Inferior parietal cortex (tissue), 1 donor: Measurements from ENCODE around the gene CCM2.
A peak's percentile ranks its signal among the peaks of the same experiment; 100 is the strongest.
"Not testable (repeated sequence)": the region's sequence is repeated elsewhere in the genome, so short reads cannot be mapped to it uniquely, and the experiment has no call there.

Experiments used
- DNase-seq: peaks from one replicate; pipeline ENCODE4 v3.0.0-alpha.2; 2016; ENCODE audit errors: extremely low spot score

Gene CCM2

GRCh38 chr7:45100761-45101480 lies 100.9 kb downstream of the CCM2 start:
- no peak for DNase-seq

GRCh38 chr7:45101748-45102147 lies 101.7 kb downstream of the CCM2 start:
- DNase-seq = no peak

DNA sequence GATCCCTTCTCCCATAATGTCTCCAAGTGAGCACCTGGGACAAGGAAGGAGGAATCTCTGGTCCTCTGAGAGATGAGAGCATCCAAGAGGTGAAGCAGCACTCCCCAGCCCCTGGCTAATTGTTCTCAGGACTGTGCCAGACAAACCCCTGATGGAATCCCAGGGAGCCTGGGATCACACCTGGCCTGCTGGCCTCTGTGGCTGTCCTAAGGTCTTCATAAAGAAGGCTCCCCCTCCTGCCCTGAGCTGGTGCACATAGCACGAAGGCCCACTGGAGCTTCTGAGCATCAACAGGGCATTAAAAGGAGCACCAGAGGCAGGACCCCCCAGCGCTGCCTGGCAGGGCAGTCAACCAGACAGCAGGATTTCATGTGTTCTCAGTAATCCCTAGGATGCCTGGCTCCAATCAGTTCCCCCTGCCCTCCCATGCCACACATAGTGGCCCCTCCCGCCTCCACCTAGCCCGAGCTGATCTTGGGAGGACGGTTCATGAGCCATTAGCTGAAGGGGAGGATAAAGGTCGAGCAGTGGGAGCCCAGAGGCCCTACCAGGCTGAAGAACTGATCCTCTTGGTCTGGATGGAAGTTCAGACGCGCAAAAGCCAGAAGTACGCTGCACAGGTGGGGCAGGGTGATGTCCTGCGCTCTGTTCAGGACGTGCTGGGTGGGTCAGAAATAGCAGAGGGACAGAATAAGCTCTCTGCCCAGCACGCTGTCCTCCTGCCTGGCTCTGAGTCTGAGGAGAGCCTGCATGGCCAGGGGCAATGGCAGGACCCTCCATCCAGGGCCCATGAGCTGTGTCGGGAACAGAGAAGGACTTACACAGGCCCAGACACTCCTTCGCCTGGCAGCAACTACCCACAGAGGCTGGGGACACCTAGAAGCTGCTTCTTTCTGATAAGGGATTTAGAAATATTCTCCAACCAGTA lies 103.0 kb downstream of the CCM2 start:
- DNase-seq = no peak

- no peak for DNase-seq
Observed at GRCh38 chr7:45103958-45104843, 104.2 kb downstream of the CCM2 start.

DNA sequence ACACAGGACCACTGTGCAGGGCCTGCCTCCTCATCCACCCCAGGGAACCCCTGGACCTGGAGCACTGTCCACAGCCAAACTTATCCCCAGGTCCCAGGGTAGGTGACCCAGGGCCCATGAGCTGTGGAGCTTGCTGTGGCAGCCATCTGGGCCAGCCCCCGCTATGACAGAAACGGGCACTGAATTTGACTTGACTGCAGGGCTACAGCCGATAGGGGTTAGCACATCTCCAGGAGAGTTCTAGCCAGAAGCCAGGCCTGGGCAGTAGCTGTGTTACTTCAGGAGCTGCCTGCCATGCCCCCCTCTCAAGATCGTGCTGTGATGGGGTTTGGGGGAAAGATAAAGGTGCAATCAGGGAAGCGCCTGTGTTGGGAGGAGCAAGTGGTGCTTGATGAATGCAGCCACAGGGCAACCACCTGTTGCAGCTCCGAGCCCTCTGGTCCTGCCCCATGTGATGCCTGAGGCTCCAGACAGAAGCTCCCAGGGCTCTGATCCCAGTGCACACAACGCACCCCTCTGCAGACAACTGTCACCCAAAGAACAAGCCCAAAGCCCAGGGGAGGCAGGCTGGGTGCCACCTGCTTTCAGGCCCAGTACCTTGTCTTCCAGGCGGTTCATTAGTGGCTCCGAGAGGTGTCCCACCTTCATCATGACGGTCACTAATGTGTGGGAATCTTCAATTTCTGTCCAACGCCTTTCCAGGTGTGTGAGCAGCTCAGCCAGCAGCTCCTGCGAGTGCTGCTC lies 105.0 kb downstream of the CCM2 start:
- no peak for DNase-seq

GRCh38 chr7:45105588-45106188 lies 105.7 kb downstream of the CCM2 start:
- no peak for DNase-seq

GRCh38 chr7:45106820-45107219 lies 106.8 kb downstream of the CCM2 start:
- DNase-seq = no peak

DNA sequence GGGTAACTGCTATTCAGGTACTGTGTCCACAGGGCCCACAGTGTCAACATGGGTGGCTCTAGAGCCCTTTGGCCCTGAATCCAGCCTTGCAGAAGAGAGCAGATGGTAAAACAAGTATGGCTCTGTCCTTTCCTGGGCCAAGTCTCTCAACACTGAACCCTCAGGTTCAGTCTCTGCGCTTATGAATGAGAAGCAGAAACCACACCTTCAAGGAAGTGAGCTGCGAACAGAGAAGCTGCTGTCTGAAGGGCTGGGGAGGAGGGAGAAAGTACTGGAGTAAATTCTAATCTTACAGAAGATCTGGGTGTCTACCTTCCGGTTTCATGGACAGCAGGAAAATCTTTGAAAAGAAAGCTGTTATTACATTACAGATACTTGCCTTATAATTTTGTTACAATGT lies 107.4 kb downstream of the CCM2 start:
- no peak for DNase-seq

DNA sequence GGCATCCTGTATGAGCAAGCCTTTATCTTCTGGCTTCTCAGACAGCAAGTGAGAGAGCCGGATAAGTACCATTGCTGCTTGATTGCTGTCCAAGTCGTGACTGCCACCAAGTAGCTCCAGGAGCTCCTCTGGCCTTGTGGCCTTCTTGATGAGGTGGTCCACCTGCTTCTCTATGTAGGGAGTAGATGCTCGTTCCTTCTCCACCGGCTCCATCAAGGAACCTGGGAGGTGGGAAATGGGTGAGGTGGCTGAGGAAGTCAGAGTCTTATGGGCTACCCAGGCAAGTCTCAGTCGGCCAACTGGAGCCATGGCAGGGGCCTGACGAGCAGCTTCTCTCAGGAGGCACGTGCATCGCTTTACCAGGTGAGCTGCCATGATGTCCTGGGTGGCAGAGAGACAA lies 108.9 kb downstream of the CCM2 start:
- DNase-seq = no peak

GRCh38 chr7:45111298-45112223 lies 111.6 kb downstream of the CCM2 start, which contains the start of gene TBRG4:
Gene TBRG4 (minus strand): TSS chr7:45111697. CDS start chr7:45109237, 2,460 bp downstream.
- DNase-seq = peak; percentile 98

DNA sequence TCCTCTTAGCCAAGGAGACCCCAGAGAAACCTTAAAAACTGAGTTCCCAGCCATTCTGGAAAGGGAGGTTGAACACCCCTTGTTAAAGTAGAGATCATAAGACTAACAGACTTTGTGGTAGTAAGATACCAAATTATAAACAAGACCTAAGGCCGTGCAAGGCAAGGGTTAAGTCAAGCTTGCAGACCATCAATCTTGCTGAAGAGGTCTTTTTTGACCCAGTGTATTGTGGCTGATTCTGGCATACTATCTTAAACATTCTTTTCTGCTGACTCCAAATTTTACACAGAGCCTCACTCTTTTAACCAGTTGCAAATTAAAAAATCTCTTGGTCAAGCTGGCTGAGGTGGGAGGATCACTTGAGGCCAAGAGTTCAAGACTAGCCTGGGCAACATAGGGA lies 112.6 kb downstream of the CCM2 start:
- no peak for DNase-seq

DNA sequence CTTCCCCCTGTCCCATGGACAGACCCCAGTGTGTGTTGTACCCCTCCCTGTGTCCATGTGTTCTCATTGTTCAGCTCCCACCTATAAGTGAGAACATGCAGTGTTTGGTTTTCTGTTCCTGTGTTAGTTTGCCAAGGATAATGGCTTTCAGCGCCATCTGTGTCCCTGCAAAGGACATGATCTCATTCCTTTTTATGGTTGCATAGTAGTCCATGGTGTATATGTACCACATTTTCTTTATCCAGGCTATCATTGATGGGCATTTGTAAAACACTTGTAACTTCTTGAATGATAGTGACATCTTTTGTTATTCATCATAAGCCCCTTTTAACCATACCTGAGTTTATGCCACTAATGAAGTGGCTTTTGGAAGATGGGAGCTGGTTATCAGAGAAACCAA lies 114.3 kb downstream of the CCM2 start:
- not testable (repeated sequence) for DNase-seq

DNA sequence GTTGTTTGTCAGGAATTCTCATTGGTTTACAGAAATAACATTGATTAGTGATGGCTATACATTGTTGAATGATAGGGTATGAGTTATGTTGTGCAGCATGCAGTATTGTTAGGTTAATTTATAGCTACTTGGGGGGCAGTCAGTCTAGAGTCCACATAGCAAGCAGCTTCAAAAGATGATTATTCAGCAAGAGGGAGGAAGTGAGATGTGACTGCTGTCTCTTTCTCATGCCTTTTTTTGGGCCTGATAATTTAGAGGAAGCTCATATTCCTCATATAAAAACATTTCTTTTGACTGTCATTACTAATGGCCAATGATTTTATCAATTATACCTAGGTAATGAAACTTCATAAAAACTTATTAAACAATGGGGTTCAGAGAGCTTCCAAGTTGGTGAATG lies 114.9 kb downstream of the CCM2 start:
- no peak for DNase-seq

DNA sequence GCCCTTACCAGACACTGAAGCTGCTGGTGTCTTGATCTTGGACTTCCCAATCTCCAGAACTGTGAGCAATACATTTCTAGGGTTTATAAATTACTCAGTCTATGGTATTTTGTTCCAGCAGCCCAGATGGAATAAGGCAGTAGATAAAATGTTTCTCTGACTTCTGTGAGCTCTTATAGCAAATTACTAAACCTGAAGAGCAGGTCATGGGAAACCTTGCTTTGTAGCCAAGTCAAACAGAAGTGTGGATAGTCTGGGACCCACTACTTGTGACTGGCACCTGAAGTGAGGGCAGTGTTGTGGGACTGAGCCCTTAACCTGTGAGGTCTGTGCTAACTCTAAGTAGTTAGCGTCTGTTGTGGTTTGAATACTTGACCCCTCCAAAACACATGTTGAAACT lies 116.0 kb downstream of the CCM2 start:
- no peak for DNase-seq

DNA sequence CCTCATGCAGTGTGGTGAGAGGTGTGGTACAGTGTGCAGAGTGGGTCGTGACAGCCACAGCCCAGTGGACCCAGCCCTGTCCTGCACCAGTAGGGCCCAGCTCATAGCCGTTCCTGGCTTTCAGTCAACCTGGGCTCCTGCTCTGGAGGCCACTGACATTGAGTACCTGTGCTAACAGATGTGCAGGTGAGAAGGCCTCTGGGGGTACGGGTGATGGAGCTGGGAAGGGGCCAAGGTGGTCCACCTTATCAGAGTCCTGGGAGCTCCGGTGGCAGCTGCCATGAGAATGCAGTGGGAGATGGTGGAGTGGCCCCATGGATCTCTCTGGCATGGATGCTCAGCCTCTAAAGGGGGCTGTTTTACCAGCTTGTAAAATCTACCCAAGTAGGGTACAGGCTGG lies 117.6 kb downstream of the CCM2 start:
- no peak for DNase-seq

DNA sequence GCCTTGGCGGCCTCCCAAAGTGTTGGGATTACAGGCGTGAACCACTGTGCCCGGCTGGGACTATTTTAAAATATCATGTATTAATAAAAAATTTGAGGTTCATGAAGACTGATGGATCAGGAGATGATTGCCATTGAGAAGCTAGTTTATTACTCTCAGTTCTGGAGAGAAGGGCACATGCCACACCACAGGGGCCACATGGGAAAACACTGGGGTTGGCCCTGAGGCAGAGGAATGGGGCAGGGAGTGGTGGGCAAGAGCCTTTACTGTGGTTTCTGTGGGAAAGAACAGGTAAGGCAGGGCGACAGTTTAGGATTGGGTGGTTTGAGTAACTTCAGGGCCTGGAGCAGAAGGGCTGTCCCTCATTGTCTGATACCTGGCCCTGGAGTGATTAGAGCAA lies 118.3 kb downstream of the CCM2 start:
- no peak for DNase-seq

- no peak for DNase-seq
Observed at GRCh38 chr7:45118889-45119331, 118.9 kb downstream of the CCM2 start.

GRCh38 chr7:45119550-45119949 lies 119.5 kb downstream of the CCM2 start:
- no peak for DNase-seq

- no peak for DNase-seq
Observed at GRCh38 chr7:45122975-45123860, 123.2 kb downstream of the CCM2 start.
